HepG2 (cell line): ENCODE data around the gene FBH1. TPM values are rescaled to one million over a fixed set of nuclear protein-coding genes. Genes with fewer than 3 reads are reported as not detected.

ENCODE experiments used
- BCLAF1 ChIP-seq: fragments of 450-650 bp; IDR thresholded peaks from 2 replicates; pipeline ENCODE4 v1.6.1; 2017; ENCODE audit warnings: mild to moderate bottlenecking
- BRD4 ChIP-seq: sonication (generic); formaldehyde crosslinking; IDR thresholded peaks from 2 replicates; pipeline ENCODE4 v1.4.0; 2020; ENCODE audit warnings: missing genetic modification reagents
- CC2D1A ChIP-seq: sonication (generic); formaldehyde crosslinking; IDR thresholded peaks from 2 replicates; pipeline ENCODE4 v1.8.1; 2023; ENCODE audit warnings: mild to moderate bottlenecking, missing genetic modification reagents
- EHMT2 ChIP-seq: fragments of 200-600 bp; sonication (generic); IDR thresholded peaks from 2 replicates; pipeline ENCODE4 v1.7.0; 2017; ENCODE audit warnings: antibody characterized with exemption, low read depth, low read length, borderline replicate concordance
- ELF3 ChIP-seq: IDR thresholded peaks from 2 replicates; pipeline ENCODE4 v1.6.1; 2016; ENCODE audit warnings: missing genetic modification reagents, missing compliant biosample characterization
- FOXA3 ChIP-seq: IDR thresholded peaks from 2 replicates; pipeline ENCODE4 v1.6.1; 2016; ENCODE audit warnings: missing genetic modification reagents, missing compliant biosample characterization
- GABPA ChIP-seq, 2 experiments: IDR thresholded peaks; 2 replicates each; pipeline ENCODE4 v1.6.1; 2011 to 2016; ENCODE audit warnings: low read depth in 2 of 2, low read length in 1 of 2, missing biosample characterization in 1 of 2, missing genetic modification characterization in 1 of 2
- GLI4 ChIP-seq: sonication (generic); formaldehyde crosslinking; IDR thresholded peaks from 2 replicates; pipeline ENCODE4 v1.5.1; 2020; ENCODE audit warnings: missing genetic modification reagents, mild to moderate bottlenecking, moderate library complexity, borderline replicate concordance
- HMG20B ChIP-seq: conservative IDR thresholded peaks from 2 replicates; pipeline ENCODE4 v1.6.1; 2016; ENCODE audit warnings: missing genetic modification reagents, missing compliant biosample characterization
- KDM5B ChIP-seq: sonication (generic); formaldehyde crosslinking; IDR thresholded peaks from 2 replicates; pipeline ENCODE4 v1.4.0; 2020; ENCODE audit warnings: missing genetic modification reagents, mild to moderate bottlenecking, borderline replicate concordance
- PBX2 ChIP-seq: IDR thresholded peaks from 2 replicates; pipeline ENCODE4 v1.6.1; 2016; ENCODE audit warnings: control low read depth
- RAD51 ChIP-seq: fragments of 450-650 bp; IDR thresholded peaks from 2 replicates; pipeline ENCODE4 v1.6.1; 2016; ENCODE audit warnings: borderline replicate concordance
- ZFP37 ChIP-seq: sonication (generic); formaldehyde crosslinking; IDR thresholded peaks from 2 replicates; pipeline ENCODE4 v1.4.0; 2020; ENCODE audit warnings: missing genetic modification reagents, borderline replicate concordance
- ZNF143 ChIP-seq: sonication (generic); formaldehyde crosslinking; IDR thresholded peaks from 2 replicates; pipeline ENCODE4 v1.4.0; 2020; ENCODE audit warnings: missing genetic modification reagents
- ZNF274 ChIP-seq: sonication (generic); formaldehyde crosslinking; IDR thresholded peaks from 2 replicates; pipeline ENCODE4 v1.5.1; 2020; ENCODE audit warnings: mild to moderate bottlenecking, missing genetic modification reagents
- ZNF7 ChIP-seq: IDR thresholded peaks from 2 replicates; pipeline ENCODE4 v1.6.1; 2016; ENCODE audit warnings: missing biosample characterization, missing genetic modification reagents
- polyA plus RNA-seq, 8 experiments: library from polyadenylated mRNA; depleted of rRNA in 3 of 8; stranded (reverse) in 7 of 8; unstranded in 1 of 8; fragments of >200 nt; fragmentation: Illumina TruSeq in 4 of 8; extraction: Trizol in 4 of 8; gene quantifications; 2 replicates each; pipeline versions ENCODE4 v1.2.1 to v1.2.3, GENCODE V29; 2011 to 2016; ENCODE audit warnings: low read depth in 4 of 8, missing spikeins in 1 of 8, mixed read lengths in 1 of 8; ENCODE audit not compliant: insufficient read depth in 1 of 8
- total RNA-seq, 5 experiments: library from RNA; depleted of rRNA; stranded (reverse); fragments of >200 nt; fragmentation: Illumina TruSeq; extraction: Trizol; gene quantifications; 2 replicates each; pipeline ENCODE4 v1.2.3, GENCODE V29; 2016; ENCODE audit warnings: low read depth in 1 of 5
- TF ChIP-seq, protein P1 (sequence below): sonication (generic); formaldehyde crosslinking; IDR thresholded peaks from 2 replicates; pipeline ENCODE4 v1.4.0; 2020; ENCODE audit warnings: missing genetic modification reagents
- TF ChIP-seq, protein P2 (sequence below): IDR thresholded peaks from 2 replicates; pipeline ENCODE4 v1.6.1; 2016; ENCODE audit warnings: missing genetic modification reagents, missing compliant biosample characterization
- TF ChIP-seq, protein P3 (sequence below): sonication (generic); formaldehyde crosslinking; conservative IDR thresholded peaks from 2 replicates; pipeline ENCODE4 v1.4.0; 2020; ENCODE audit warnings: missing genetic modification reagents
- TF ChIP-seq, protein P4 (sequence below): sonication (generic); formaldehyde crosslinking; conservative IDR thresholded peaks from 2 replicates; pipeline ENCODE4 v1.4.0; 2020; ENCODE audit warnings: missing genetic modification reagents

Gene FBH1
- total and polyA plus RNA-seq, 2 of the 13 experiments (the other 11 are each of a cell fraction or from before 2014, with no cell fraction given), result 48.8 to 60.3 TPM

DNA sequence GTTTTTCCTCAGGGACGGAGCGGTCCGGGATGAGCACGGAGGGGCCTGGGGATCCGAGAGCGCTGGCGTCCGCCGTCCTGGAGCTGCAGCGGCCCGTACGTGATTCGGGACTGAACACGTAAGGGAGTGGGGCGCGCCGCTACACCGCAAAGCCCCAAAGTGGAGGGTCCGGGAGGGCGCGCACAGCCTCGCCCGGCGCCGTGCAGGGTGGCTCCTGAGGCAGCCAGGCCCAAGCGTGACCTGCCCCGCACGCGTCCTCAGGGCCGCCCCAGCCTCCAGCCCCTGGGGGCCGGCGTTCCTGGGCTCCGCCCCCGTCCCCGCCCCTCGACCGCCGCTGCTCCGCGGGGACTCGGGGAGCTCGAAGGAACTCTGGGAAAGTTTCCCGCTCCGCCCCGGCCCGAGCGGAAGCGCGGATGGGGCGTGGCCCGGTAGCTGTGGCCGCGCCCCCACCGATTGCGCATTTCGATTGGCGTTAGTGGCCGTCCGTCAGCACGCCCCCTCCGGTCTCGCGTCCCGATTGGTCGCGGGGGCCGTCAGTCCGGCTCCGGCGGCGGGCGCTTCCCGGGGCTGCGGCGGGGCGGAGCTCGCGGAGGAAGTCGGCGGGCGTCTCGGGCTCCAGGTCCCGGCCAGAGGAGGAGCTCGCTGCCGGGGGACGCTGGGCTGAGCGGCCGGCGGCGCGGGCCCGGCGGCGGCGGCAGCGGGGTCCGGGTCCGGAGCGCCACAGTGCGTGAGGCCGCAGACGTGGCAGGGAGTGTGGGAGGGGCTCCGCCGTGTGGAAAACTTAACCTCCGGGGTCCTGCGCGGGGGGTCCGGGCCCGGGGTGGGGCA is at the start of gene FBH1, which contains the start of gene ANKRD16 (continued):
- TF ChIP-seq PBX2 (CRISPR knock-in tag) (peak; percentile 98), GABPA (IDR thresholded peaks at IDR 0.05; ENCODE audit: low read depth, low read length) (peak; percentile 94), GABPA (CRISPR knock-in tag; IDR thresholded peaks at IDR 0.05; ENCODE audit: low read depth) (peak; percentile 90), HMG20B (CRISPR knock-in tag) (no peak), BCLAF1 (no peak), KDM5B (CRISPR knock-in tag) (peak; percentile 41; the same call in 1 of the 2 replicates), GLI4 (CRISPR knock-in tag) (0 out of 2 replicates have a peak, but pooled peaks have one; percentile 32), RAD51 (no peak), ELF3 (CRISPR knock-in tag) (peak; percentile 64), EHMT2 (no peak), BRD4 (CRISPR knock-in tag) (peak; percentile 73), ZFP37 (CRISPR knock-in tag) (0 out of 2 replicates have a peak, but pooled peaks have one; percentile 33), FOXA3 (CRISPR knock-in tag) (peak; percentile 29), CC2D1A (no peak), ZNF7 (CRISPR knock-in tag) (no peak; the same call in 1 of the 2 replicates), ZNF143 (CRISPR knock-in tag) (peak; percentile 87), ZNF274 (CRISPR knock-in tag) (0 out of 2 replicates have a peak, but pooled peaks have one; percentile 59)
- TF ChIP-seq, protein P1, sequence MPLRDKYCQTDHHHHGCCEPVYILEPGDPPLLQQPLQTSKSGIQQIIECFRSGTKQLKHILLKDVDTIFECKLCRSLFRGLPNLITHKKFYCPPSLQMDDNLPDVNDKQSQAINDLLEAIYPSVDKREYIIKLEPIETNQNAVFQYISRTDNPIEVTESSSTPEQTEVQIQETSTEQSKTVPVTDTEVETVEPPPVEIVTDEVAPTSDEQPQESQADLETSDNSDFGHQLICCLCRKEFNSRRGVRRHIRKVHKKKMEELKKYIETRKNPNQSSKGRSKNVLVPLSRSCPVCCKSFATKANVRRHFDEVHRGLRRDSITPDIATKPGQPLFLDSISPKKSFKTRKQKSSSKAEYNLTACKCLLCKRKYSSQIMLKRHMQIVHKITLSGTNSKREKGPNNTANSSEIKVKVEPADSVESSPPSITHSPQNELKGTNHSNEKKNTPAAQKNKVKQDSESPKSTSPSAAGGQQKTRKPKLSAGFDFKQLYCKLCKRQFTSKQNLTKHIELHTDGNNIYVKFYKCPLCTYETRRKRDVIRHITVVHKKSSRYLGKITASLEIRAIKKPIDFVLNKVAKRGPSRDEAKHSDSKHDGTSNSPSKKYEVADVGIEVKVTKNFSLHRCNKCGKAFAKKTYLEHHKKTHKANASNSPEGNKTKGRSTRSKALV (CRISPR knock-in tag), result peak; percentile 70
- TF ChIP-seq, protein P2, sequence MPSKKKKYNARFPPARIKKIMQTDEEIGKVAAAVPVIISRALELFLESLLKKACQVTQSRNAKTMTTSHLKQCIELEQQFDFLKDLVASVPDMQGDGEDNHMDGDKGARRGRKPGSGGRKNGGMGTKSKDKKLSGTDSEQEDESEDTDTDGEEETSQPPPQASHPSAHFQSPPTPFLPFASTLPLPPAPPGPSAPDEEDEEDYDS (CRISPR knock-in tag), result peak; percentile 67
- TF ChIP-seq, protein P3, sequence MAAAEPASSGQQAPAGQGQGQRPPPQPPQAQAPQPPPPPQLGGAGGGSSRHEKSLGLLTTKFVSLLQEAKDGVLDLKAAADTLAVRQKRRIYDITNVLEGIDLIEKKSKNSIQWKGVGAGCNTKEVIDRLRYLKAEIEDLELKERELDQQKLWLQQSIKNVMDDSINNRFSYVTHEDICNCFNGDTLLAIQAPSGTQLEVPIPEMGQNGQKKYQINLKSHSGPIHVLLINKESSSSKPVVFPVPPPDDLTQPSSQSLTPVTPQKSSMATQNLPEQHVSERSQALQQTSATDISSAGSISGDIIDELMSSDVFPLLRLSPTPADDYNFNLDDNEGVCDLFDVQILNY (CRISPR knock-in tag), result peak; percentile 76; the same call in 1 of the 2 replicates
- TF ChIP-seq, protein P4, sequence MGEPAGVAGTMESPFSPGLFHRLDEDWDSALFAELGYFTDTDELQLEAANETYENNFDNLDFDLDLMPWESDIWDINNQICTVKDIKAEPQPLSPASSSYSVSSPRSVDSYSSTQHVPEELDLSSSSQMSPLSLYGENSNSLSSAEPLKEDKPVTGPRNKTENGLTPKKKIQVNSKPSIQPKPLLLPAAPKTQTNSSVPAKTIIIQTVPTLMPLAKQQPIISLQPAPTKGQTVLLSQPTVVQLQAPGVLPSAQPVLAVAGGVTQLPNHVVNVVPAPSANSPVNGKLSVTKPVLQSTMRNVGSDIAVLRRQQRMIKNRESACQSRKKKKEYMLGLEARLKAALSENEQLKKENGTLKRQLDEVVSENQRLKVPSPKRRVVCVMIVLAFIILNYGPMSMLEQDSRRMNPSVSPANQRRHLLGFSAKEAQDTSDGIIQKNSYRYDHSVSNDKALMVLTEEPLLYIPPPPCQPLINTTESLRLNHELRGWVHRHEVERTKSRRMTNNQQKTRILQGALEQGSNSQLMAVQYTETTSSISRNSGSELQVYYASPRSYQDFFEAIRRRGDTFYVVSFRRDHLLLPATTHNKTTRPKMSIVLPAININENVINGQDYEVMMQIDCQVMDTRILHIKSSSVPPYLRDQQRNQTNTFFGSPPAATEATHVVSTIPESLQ (CRISPR knock-in tag), result no peak
